Epithelial cell of proximal tubule (primary cell): ENCODE measurements around the gene TIMM17A. TPM values are rescaled to one million over a fixed set of nuclear protein-coding genes. Genes with fewer than 3 reads are reported as not detected.

Source experiments
- DNase-seq: peaks from one replicate; pipeline ENCODE4 v3.0.0-alpha.2; 2011; ENCODE audit warnings: low read depth
- H3K4me3 ChIP-seq: 2 replicates; pipeline ENCODE4 v1.5.1; 2011; ENCODE audit warnings: low read depth, mild to moderate bottlenecking, low read length
- total RNA-seq: library from RNA; depleted of rRNA; stranded (reverse); fragments of >200 nt; gene quantifications from 2 replicates; pipeline ENCODE4 v1.2.3, GENCODE V29; 2015
- TF ChIP-seq, protein P1 (sequence below): conservative IDR thresholded peaks from 2 replicates; pipeline ENCODE4 v1.5.1; 2012; ENCODE audit warnings: low read depth, mild to moderate bottlenecking, low read length

The TIMM17A gene
- total RNA-seq, 1 donor from 2014 or later = 59.6 TPM

GRCh38 chr1:201982623-201983379 is 27.5 kb downstream of the TIMM17A start, which contains the start of gene RNPEP:
TSS of gene RNPEP (plus strand) at chr1:201982648. CDS start at chr1:201982667, 19 bp downstream.
- no peak for DNase-seq
- peak within 1 kb of the TSS; percentile 75 for H3K4me3 ChIP-seq
- TF ChIP-seq, protein P1, sequence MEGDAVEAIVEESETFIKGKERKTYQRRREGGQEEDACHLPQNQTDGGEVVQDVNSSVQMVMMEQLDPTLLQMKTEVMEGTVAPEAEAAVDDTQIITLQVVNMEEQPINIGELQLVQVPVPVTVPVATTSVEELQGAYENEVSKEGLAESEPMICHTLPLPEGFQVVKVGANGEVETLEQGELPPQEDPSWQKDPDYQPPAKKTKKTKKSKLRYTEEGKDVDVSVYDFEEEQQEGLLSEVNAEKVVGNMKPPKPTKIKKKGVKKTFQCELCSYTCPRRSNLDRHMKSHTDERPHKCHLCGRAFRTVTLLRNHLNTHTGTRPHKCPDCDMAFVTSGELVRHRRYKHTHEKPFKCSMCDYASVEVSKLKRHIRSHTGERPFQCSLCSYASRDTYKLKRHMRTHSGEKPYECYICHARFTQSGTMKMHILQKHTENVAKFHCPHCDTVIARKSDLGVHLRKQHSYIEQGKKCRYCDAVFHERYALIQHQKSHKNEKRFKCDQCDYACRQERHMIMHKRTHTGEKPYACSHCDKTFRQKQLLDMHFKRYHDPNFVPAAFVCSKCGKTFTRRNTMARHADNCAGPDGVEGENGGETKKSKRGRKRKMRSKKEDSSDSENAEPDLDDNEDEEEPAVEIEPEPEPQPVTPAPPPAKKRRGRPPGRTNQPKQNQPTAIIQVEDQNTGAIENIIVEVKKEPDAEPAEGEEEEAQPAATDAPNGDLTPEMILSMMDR = peak; percentile 18

- TF ChIP-seq, protein P1 = no peak
- H3K4me3 ChIP-seq = peak overlapping the region; percentile 75
- DNase-seq = no peak
Observed at GRCh38 chr1:201983380-201983805, 28.1 kb downstream of the TIMM17A start.

DNA sequence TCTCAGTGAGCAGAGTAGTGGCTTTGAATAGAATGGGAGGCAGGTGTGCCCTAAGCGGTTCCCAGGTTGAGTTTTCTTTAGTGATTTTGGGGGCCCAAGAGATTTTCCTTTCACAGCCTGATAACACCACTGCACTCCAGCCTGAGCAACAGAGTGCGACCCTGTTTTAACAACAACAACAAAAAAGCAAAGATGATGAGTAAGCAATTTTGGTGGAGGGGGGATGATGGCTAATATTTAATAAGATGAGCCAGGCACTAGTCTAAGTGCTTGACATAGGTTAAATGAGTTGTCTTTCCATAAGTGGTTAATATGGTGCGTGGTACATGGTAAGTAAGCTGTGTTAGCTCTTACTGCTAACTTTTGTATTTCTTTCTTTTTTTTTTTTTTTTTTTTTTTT is 29.1 kb downstream of the TIMM17A start:
- TF ChIP-seq, protein P1 = no peak

GRCh38 chr1:201985355-201985754 is 30.1 kb downstream of the TIMM17A start:
- TF ChIP-seq, protein P1 = no peak
- no peak overlapping the region for H3K4me3 ChIP-seq
- DNase-seq = no peak

More for the DNA sequence above, 29.1 kb downstream of the TIMM17A start:
- no peak overlapping the region for H3K4me3 ChIP-seq
- no peak for DNase-seq

DNA sequence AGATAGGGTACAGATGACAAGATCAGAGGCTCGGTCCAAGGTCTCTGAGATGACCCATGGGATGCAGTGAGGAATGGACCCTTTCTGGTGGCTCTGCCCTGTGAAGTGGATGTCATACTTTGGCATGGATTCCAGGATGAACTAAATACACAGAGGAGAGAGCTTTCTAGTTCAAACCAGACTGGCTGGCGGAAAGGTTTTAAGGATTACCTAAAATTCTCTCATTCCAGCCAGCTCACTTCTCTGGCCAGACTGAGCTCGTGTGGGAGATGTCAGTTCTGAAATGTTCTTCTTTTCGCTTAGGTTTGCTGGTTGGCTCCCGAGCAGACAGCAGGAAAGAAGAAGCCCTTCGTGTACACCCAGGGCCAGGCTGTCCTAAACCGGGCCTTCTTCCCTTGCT is 33.3 kb downstream of the TIMM17A start:
- no peak for DNase-seq
- TF ChIP-seq, protein P1 = no peak
- no peak overlapping the region for H3K4me3 ChIP-seq

- H3K4me3 ChIP-seq = no peak overlapping the region
- no peak for DNase-seq
- TF ChIP-seq, protein P1 = no peak
Observed at GRCh38 chr1:201989354-201990128, 34.2 kb downstream of the TIMM17A start.
